ENCODE measurements around the gene EIF1.

GRCh38 chr17:41678907-41679739, 9.6 kb upstream of the EIF1 start:
- TF ChIP-seq CTCF (IDR thresholded peaks at IDR 0.05; ENCODE audit: extremely low read depth in 1 of 2, insufficient read depth in 1 of 2, low read depth in 1 of 2, low read length in 2 of 2) (no peak), POLR2A (IDR thresholded peaks at IDR 0.05; ENCODE audit: low read depth, low read length) (no peak), POLR2AphosphoS5 (IDR thresholded peaks at IDR 0.05; ENCODE audit: insufficient read depth, low read depth, low read length) (no peak), EZH2 (IDR thresholded peaks at IDR 0.05; ENCODE audit: borderline replicate concordance, low read depth, low read length, severe bottlenecking) (no peak), MYC (IDR thresholded peaks at IDR 0.05; ENCODE audit: low read depth, low read length) (no peak), MAX (IDR thresholded peaks at IDR 0.05; ENCODE audit: insufficient read depth, insufficient read length) (no peak), JUN (IDR thresholded peaks at IDR 0.05; ENCODE audit: borderline replicate concordance, insufficient read depth, insufficient read length, low read depth) (peak; percentile 14), GATA2 (IDR thresholded peaks at IDR 0.05; ENCODE audit: insufficient read depth, insufficient read length, low read depth, low read length) (peak; percentile 54)

All from endothelial cell of umbilical vein (primary cell).